Testis (tissue), 3 donors: Measurements from ENCODE around the gene TNPO2. TPM values are rescaled to one million over a fixed set of nuclear protein-coding genes. Genes with fewer than 3 reads are reported as not detected.

Source experiments
- DNase-seq: peaks from one replicate; pipeline ENCODE4 v3.0.0-alpha.2; 2019
- H3K27ac ChIP-seq, 2 donors: fragments of 200-600 bp; sonication (generic); one replicate each; pipeline ENCODE4 v1.5.1; 2019
- H3K27me3 ChIP-seq: fragments of 200-600 bp; sonication (generic); one replicate; pipeline ENCODE4 v1.5.1; 2019
- H3K36me3 ChIP-seq: fragments of 200-600 bp; sonication (generic); one replicate; pipeline ENCODE4 v1.5.1; 2017; ENCODE audit warnings: low read depth; ENCODE audit errors: missing control alignments
- H3K4me1 ChIP-seq: fragments of 200-600 bp; sonication (generic); one replicate; pipeline ENCODE4 v1.5.1; 2019
- H3K4me3 ChIP-seq, 2 donors: fragments of 200-600 bp; sonication (generic); one replicate each; pipeline ENCODE4 v1.5.1; 2017 to 2019
- H3K9me3 ChIP-seq: fragments of 200-600 bp; sonication (generic); one replicate; pipeline ENCODE4 v1.5.1; 2017
- POLR2A ChIP-seq: fragments of 450-650 bp; IDR thresholded peaks from one replicate; pipeline ENCODE4 v1.6.1; 2017; ENCODE audit warnings: antibody characterized with exemption, mild to moderate bottlenecking, moderate library complexity
- WGBS, 2 donors: methylation state at CpG; one replicate each; pipeline ENCODE4 v1.1.5; 2018; 5-methylcytosine and 5-hydroxymethylcytosine counted together
- intact Hi-C: fragments of 100-400 bp; cut with DNase I; formaldehyde crosslinking; loops from one replicate; pipeline ENCODE4 v1.15.1; 2023; ENCODE audit warnings: low total_unique reads
- polyA plus RNA-seq: library from polyadenylated mRNA; stranded (reverse); fragments of 350-450 nt; fragmentation: Illumina TruSeq; extraction: RNeasy Lipid Tissue Mini Kit (QIAGEN cat#74804); gene quantifications from one replicate; pipeline ENCODE4 v1.2.3, GENCODE V29; 2014; ENCODE audit warnings: low read depth, low replicate concordance; ENCODE audit not compliant: insufficient read depth
- total RNA-seq, 2 donors: library from RNA; depleted of rRNA; stranded (reverse); fragments of >200 nt; gene quantifications; one replicate each; pipeline ENCODE4 v1.2.3, GENCODE V29; 2016
- TF ChIP-seq, protein P1 (sequence below), 3 experiments: fragments of 450-650 bp in 2 of 3; fragments of 200-600 bp in 1 of 3; sonication (generic) in 1 of 3; IDR thresholded peaks; one replicate each; pipeline ENCODE4 v1.5.1; 2016 to 2019; ENCODE audit warnings: antibody characterized with exemption in 3 of 3, mild to moderate bottlenecking in 2 of 3, moderate library complexity in 1 of 3

Gene TNPO2
- total and polyA plus RNA-seq, 3 donors from 2014 or later, result 103 to 129 (median 110) TPM

DNA sequence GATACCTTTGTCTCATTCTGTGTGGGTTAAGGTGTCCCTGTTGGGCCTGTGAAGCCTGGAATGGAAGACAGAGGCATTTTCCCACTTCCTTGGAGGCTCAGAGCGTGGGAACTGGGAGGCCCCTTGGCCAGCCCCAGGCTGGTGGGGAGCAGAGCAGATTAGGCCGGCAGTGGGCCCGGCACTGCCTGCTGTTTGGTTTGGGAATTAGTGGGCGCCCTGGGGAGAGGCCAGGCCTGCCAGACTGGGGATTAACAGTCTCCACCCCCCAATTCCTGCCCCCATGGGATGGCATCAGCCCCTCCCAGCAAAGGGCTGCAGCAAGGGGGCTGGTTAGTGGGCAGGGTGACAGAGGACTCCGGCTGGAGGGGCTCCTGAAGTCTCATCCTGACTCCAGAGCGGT lies 24.8 kb upstream of the TNPO2 start:
- 83 to 100% methylated on average over 1 to 6 of the region's 6 CpGs for WGBS, 2 donors
- no peak for DNase-seq
- no peak for TF ChIP-seq POLR2A
- TF ChIP-seq, protein P1, sequence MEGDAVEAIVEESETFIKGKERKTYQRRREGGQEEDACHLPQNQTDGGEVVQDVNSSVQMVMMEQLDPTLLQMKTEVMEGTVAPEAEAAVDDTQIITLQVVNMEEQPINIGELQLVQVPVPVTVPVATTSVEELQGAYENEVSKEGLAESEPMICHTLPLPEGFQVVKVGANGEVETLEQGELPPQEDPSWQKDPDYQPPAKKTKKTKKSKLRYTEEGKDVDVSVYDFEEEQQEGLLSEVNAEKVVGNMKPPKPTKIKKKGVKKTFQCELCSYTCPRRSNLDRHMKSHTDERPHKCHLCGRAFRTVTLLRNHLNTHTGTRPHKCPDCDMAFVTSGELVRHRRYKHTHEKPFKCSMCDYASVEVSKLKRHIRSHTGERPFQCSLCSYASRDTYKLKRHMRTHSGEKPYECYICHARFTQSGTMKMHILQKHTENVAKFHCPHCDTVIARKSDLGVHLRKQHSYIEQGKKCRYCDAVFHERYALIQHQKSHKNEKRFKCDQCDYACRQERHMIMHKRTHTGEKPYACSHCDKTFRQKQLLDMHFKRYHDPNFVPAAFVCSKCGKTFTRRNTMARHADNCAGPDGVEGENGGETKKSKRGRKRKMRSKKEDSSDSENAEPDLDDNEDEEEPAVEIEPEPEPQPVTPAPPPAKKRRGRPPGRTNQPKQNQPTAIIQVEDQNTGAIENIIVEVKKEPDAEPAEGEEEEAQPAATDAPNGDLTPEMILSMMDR (IDR thresholded peaks at IDR 0.05), result no peak

DNA sequence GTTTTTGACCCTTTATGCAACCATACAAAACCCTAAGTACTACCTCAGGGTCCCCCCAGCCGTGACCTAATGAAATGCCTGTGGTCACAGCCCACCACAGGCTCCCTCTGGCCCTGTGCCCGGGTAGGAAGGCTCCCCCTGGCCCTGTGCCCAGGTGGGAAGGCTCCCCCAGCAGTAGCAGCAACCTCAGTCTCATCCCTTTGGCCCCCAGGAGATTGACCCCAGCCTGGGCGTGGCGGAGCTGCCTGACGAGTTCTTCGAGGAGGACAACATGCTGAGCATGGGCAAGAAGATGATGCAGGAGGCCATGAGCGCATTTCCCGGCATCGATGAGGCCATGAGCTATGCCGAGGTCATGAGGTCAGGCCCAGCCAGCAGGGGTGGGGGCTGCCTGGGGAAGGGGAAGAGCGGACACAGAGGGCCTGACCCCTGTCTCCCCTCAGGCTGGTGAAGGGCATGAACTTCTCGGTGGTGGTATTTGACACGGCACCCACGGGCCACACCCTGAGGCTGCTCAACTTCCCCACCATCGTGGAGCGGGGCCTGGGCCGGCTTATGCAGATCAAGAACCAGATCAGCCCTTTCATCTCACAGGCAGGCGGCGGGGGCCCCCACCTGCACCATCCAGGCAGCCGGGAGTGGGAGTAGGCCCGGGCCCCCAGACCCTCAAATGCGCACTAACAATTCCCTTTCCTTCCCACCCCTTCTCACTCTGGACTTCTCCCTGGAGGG lies 21.6 kb upstream of the TNPO2 start:
- no peak for DNase-seq
- Histone ChIP-seq H3K27me3 (no peaks in the 10 kb centered on the region), H3K4me1 (peaks cover 4% of the 10 kb centered on the region), H3K36me3 (no peaks in the 10 kb centered on the region), H3K9me3 (no peaks in the 10 kb centered on the region), H3K4me3 (no peak overlapping the region), H3K27ac (no peak overlapping the region)
- no peak for TF ChIP-seq POLR2A
- TF ChIP-seq, protein P1 (IDR thresholded peaks at IDR 0.05), result no peak
- WGBS, 2 donors, result 81 to 86% methylated on average over 9 to 22 of the region's 22 CpGs
- intact Hi-C loops, result no loop called here

More for the DNA sequence above, 24.8 kb upstream of the TNPO2 start:
- no peaks in the 10 kb centered on the region for H3K27me3 ChIP-seq
- H3K27ac ChIP-seq, result no peak overlapping the region
- H3K9me3 ChIP-seq, result no peaks in the 10 kb centered on the region
- peaks cover 5% of the 10 kb centered on the region for H3K4me1 ChIP-seq
- intact Hi-C loops, result no loop called here
- H3K4me3 ChIP-seq, result no peak overlapping the region
- no peaks in the 10 kb centered on the region for H3K36me3 ChIP-seq

DNA sequence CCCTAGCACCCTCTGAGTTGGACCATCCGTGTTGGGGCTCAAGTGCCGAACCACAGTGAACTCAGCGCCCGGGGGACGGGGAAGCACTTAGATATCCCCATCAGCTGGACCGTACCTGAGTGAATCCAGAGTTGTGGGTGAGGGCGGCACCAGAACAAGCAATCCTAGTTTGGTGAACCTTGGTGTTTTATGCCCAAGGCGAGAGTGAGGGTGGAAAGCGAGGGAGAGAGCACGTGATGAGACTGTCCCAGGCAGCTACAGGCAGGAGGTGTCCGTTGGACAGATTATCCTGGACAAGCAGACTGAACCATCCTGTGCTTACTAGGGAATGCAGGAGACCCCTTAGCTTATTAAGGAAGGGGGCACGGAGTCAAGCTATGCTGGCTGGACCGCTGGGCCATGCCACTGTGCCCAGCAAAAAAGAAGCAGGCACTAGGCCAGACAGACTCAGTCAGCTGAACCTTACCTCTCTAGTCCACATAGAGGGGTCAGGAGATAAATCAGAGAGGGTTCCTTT lies 14.2 kb upstream of the TNPO2 start:
- 6 to 24% methylated on average over 8 to 13 of the region's 13 CpGs for WGBS, 2 donors
- TF ChIP-seq, protein P1 (IDR thresholded peaks at IDR 0.05), result no peak
- TF ChIP-seq POLR2A, result no peak
- intact Hi-C loops, result loop anchor here (10.0 kb wide), 1 partner anchor 57 kb away; the partner anchor contains the start of gene JUNB
- no peak for DNase-seq
- peak overlapping the region in 1 of 2 donors; percentile 92 for H3K27ac ChIP-seq
- peaks cover 13% of the 10 kb centered on the region for H3K4me1 ChIP-seq
- H3K4me3 ChIP-seq, result peak overlapping the region; percentile 69 to 76
- H3K27me3 ChIP-seq, result no peaks in the 10 kb centered on the region
- H3K36me3 ChIP-seq, result no peaks in the 10 kb centered on the region
- no peaks in the 10 kb centered on the region for H3K9me3 ChIP-seq

DNA sequence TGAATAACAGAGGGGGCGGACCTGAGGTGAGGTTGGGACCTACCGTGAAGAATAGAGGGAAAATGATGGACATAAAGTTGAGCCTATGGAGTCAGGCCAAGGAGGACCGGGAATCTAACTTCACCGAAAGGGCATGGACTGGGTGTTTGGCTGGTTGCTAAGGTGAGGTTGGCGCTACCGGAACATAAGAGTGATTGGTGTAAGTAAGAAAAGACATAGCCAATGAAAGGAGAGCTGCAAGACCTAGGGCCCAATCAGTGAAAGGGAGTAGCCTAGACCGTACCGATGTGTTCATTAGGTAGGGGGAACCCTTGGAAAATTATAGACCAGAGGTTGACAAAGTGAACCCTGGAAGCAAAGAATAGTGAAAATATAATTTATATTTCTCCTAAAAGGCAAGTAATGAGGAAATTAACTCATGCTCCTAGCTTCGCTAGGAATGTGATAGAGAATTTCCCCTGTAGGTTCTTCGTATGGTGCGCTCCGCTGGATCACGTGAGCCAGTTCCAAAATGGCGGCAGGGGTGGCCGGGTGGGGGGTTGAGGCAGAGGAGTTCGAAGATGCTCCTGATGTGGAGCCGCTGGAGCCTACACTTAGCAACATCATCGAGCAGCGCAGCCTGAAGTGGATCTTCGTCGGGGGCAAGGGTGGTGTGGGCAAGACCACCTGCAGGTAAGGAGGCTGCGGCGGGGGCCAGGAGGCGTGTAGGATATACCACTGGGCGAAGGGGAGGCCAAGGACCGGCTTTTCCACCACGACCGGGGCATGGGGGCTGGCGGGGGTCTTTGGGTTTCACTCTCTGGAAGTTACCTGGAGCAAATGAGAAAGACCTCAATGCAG lies 13.5 kb upstream of the TNPO2 start, which contains the start of gene GET3:
Gene GET3 (plus strand): TSS at position 503 of the 840 bp plus-strand sequence. CDS start 9 bp downstream, at position 512.
- 0 to 1% methylated on average over 29 of the region's 29 CpGs for WGBS, 2 donors
- H3K27ac ChIP-seq, result peak within 1 kb of the TSS; percentile 89 to 92
- H3K27me3 ChIP-seq, result no peaks in the 10 kb centered on the region
- peak; percentile 98 for DNase-seq
- no peaks in the 10 kb centered on the region for H3K36me3 ChIP-seq
- H3K4me3 ChIP-seq, result peak within 1 kb of the TSS; percentile 69 to 76
- no peak for TF ChIP-seq POLR2A
- TF ChIP-seq, protein P1 (IDR thresholded peaks at IDR 0.05), result peak in 2 of 3 experiments; percentile 23 to 33
- intact Hi-C loops, result loop anchor here (10.0 kb wide), 1 partner anchor 58 kb away; the partner anchor contains the start of gene JUNB
- peaks cover 20% of the 10 kb centered on the region for H3K4me1 ChIP-seq
- no peaks in the 10 kb centered on the region for H3K9me3 ChIP-seq
